Fibroblast of lung (primary cell): ENCODE measurements around the gene TNFAIP2.

Source experiments
- CTCF ChIP-seq, 2 donors: IDR thresholded peaks in 1 of 2; conservative IDR thresholded peaks in 1 of 2; 1 replicate in 1 of 2; 2 replicates in 1 of 2; pipeline ENCODE4 v1.5.1; 2011 to 2012; ENCODE audit warnings: low read length in 2 of 2, control low read depth in 1 of 2, inconsistent platforms in 1 of 2, low read depth in 1 of 2, mild to moderate bottlenecking in 1 of 2
- EZH2 ChIP-seq: IDR thresholded peaks from 2 replicates; pipeline ENCODE4 v1.5.1; 2012; ENCODE audit warnings: low read length, control low read depth, mild to moderate bottlenecking; ENCODE audit errors: missing control alignments

DNA sequence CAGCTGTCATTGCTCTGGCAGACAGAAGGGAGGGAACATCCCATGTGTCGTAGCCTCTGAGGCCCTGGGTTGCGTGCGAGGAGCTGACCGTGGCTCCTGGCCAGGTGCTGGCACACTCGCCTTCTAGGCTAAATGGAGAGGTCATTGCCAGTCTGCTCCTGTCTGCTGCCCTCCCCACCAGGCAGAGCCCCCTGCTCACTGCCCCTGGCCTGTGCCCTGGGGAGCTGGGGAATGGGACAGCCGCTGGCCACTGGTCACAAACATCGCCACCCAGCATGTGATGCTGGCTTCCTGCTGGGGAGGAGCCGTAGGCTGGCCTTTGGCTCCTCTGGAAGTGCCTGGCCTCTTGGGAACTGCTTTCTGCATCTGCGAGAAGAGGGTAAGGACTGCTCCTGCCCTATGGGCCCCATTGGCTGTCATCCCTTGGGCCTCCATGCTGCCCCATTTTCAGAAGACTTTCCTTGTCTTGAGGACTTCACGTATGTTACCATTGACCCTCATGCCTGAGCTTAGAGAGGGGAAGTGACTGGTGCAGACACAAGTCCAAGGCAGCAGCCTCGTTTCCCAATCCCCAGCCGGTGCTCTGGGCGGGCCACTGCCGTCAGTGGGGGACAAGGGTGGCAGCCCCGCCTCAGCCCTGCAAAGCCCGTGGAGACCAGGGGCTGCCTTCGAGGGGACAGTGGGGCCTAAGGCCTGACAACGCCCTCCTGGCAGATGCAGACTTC lies 2.0 kb upstream of the TNFAIP2 start:
- TF ChIP-seq CTCF (conservative IDR thresholded peaks at IDR 0.05 in 1 of 2, IDR thresholded peaks at IDR 0.05 in 1 of 2; ENCODE audit: low read depth in 1 of 2, low read length in 2 of 2) (no peak), EZH2 (no peak)
